PFSK-1 (cell line): Measurements from ENCODE around the gene IGFALS.

Experiments used
- FOXP2 ChIP-seq: optimal IDR thresholded peaks from 2 replicates; pipeline ENCODE3; 2011; ENCODE audit warnings: borderline replicate concordance, control low read depth, inconsistent platforms; ENCODE audit not compliant: insufficient read depth; ENCODE audit errors: extremely low read length, extremely low read depth
- POLR2AphosphoS5 ChIP-seq: IDR thresholded peaks from 2 replicates; pipeline ENCODE4 v1.6.1; 2012; ENCODE audit warnings: low read depth, mild to moderate bottlenecking, control low read depth, low read length, moderate library complexity
- REST ChIP-seq, 2 experiments: IDR thresholded peaks; 2 replicates each; pipeline versions ENCODE4 v1.6.1 to v1.8.0; 2011 to 2012; ENCODE audit warnings: low read depth in 2 of 2, low read length in 2 of 2, control low read depth in 1 of 2, inconsistent platforms in 1 of 2, mild to moderate bottlenecking in 1 of 2, moderate library complexity in 1 of 2; ENCODE audit not compliant: insufficient read depth in 1 of 2
- SIN3A ChIP-seq: IDR thresholded peaks from 2 replicates; pipeline ENCODE4 v1.6.1; 2012; ENCODE audit warnings: mild to moderate bottlenecking, low read length, moderate library complexity, borderline replicate concordance; ENCODE audit not compliant: insufficient read depth
- TAF1 ChIP-seq: IDR thresholded peaks from 2 replicates; pipeline ENCODE4 v1.6.1; 2012; ENCODE audit warnings: low read length, control low read depth, borderline replicate concordance; ENCODE audit not compliant: insufficient read depth

Gene IGFALS

GRCh38 chr16:1762879-1763520 is 30.5 kb downstream of the IGFALS start:
- TF ChIP-seq TAF1 (0 out of 2 replicates have a peak, but pooled peaks have one; percentile 33), FOXP2 (no peak)

- TF ChIP-seq SIN3A: no peak
- no peak for TF ChIP-seq REST (IDR thresholded peaks at IDR 0.05; ENCODE audit: insufficient read depth in 1 of 2, low read depth in 2 of 2, low read length in 2 of 2)
- no peak for TF ChIP-seq FOXP2
- no peak; the same call in 1 of the 2 replicates for TF ChIP-seq POLR2AphosphoS5
- TF ChIP-seq TAF1: no peak
Measured at GRCh38 chr16:1762196-1762878, 31.2 kb downstream of the IGFALS start.

GRCh38 chr16:1761751-1762150 is 31.8 kb downstream of the IGFALS start:
- TF ChIP-seq POLR2AphosphoS5 (no peak; the same call in 1 of the 2 replicates), REST (IDR thresholded peaks at IDR 0.05; ENCODE audit: insufficient read depth in 1 of 2, low read depth in 2 of 2, low read length in 2 of 2) (no peak)

- TF ChIP-seq SIN3A (no peak), TAF1 (no peak), POLR2AphosphoS5 (no peak; the same call in 1 of the 2 replicates), REST (IDR thresholded peaks at IDR 0.05; ENCODE audit: insufficient read depth in 1 of 2, low read depth in 2 of 2, low read length in 2 of 2) (no peak), FOXP2 (no peak)
Measured at GRCh38 chr16:1760911-1761310, 32.6 kb downstream of the IGFALS start.

GRCh38 chr16:1759511-1759910 is 34.0 kb downstream of the IGFALS start:
- TF ChIP-seq SIN3A (no peak), TAF1 (no peak), REST (IDR thresholded peaks at IDR 0.05; ENCODE audit: insufficient read depth in 1 of 2, low read depth in 2 of 2, low read length in 2 of 2) (no peak), POLR2AphosphoS5 (no peak), FOXP2 (no peak)
